ENCODE measurements around the gene HYAL2. TPM values are rescaled to one million over a fixed set of nuclear protein-coding genes. Genes with fewer than 3 reads are reported as not detected.

HYAL2 gene
- total RNA-seq, 1 donor from 2014 or later = 84.6 TPM

DNA sequence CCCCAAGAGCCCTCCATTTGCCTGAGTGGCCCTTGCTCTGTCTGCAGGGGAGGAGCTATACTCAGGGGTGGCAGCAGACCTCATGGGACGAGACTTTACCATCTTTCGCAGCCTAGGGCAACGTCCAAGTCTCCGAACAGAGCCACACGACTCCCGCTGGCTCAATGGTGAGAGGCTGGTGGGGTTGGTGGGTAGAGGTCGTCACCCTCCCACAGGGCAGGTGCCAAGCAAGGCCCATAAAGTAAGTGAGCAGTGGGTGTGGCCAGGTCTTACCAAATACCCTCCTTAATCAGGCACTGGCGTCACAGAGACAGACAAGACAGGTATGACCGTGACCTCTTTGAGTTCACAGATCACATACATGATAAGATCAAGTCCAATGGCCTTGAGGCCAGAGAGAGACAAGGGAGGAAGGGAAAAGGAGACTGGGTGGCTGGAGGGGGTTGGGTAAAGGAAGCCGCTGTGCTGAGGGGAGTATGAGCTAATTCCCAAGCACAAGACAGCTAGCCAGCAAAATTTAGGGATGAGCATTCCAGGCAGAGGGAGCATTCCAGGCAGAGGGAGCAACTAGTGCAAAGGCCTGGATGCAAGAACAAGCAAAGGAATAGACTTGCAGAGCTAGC is 51.1 kb downstream of the HYAL2 start:
- no peak for DNase-seq (ENCODE audit: low spot score)

DNA sequence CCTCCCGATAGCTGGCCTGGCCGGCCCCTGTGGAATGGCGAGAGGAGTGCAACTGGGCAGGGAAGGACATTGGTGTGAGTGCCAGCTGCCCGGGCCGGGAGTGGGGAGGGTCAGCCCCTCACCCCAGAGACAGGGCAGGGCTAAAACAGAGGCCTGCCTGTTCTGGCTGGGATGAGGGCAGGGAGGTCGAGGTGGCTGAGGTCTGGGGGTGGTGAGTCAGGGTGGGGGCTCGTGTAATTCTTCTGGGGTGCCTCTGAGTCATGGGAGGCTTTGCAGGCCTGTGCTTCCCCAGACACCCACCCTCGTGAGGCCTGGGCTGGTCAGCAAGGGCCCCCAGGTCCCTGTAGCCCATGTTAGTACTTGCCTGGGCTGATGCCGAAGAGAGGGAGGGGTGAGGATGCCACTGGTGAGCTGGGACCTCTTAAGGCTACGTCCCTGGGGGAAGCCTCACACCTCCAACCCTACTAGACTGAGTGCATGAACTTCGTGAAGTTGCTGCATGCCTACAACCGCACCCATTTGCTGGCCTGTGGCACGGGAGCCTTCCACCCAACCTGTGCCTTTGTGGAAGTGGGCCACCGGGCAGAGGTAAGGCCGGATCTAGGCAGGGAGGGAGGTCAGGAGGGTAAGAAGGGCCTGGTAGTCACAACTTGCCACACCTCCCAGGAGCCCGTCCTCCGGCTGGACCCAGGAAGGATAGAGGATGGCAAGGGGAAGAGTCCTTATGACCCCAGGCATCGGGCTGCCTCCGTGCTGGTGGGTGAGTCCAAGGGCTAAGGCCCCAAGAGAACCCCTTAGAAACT is 51.9 kb downstream of the HYAL2 start:
- DNase-seq (ENCODE audit: low spot score) = no peak

DNA sequence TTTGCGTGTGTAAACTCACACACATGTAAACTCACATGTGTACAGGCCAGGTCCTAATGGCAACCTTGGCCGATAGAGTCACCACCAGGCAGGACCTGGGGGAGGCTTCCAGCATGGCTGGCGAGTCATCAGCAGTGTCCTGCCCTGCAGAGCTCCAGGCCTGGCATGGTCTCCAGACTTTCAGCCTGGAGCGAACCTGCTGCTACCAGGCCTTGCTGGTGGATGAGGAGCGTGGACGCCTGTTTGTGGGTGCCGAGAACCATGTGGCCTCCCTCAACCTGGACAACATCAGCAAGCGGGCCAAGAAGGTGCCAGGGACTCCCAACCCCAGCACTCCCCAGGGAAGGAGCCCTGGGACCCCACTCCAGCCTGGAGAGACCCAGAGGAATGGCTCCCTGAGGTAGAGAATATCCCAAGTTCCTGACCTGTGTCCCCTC is 52.5 kb downstream of the HYAL2 start:
- DNase-seq (ENCODE audit: low spot score) = no peak

DNA sequence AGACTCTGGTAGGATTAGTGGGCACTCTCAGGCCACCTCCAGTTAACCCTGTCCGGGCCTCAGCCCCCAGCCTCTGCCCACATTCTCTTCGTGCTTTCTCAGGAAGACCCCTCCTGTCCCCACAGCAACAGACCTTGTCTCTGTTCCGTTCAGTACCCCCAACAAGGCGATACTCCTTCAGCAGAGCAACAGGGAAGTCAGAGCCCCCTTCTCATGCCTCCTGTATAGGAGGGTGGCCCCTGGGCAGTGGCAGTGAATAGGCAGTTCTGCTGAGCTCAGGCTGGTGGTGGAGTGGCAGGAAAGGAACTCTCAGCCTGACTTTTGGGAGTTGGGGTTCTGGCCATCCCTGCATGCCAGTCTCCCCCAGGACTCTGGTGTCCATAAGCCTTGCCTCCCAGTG is 53.1 kb downstream of the HYAL2 start:
- DNase-seq (ENCODE audit: low spot score) = no peak

DNA sequence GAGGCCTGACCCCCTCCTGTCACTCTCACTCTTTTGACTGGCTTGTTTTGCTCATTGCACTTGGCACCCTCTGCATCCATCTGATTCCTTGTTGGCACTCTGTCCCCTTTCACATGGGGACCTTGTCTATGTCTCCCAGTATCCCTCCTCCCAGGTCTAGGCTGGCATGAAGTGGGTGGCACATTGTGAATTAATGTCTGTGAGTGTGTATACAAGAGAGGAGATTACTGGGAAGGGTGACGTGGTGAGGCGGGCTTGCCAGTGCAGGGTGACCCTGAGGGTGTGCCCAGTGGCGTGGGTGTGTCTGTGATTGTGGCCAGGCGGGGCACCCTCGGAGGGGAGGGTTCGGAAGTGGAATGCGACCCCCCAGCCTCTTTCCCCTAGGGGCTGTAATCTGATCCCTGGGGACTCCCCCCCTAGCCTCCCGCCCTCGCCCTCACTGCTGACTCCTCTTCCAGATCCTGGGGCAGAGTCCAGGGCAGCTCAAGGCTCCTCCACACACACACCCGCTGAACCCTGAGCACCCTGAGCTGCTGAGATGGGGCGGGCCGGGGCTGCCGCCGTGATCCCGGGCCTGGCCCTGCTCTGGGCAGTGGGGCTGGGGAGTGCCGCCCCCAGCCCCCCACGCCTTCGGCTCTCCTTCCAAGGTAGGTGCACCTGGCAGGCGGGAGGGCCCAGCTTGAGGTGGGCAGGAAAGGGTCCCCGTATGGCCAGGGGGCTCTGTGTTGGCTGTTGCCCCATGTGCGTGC is 53.7 kb downstream of the HYAL2 start, which contains the start of gene SEMA3B:
Gene SEMA3B (plus strand): TSS at position 445 of the 749 bp plus-strand sequence. CDS start 94 bp downstream, at position 539.
- peak; percentile 84 for DNase-seq (ENCODE audit: low spot score)

DNA sequence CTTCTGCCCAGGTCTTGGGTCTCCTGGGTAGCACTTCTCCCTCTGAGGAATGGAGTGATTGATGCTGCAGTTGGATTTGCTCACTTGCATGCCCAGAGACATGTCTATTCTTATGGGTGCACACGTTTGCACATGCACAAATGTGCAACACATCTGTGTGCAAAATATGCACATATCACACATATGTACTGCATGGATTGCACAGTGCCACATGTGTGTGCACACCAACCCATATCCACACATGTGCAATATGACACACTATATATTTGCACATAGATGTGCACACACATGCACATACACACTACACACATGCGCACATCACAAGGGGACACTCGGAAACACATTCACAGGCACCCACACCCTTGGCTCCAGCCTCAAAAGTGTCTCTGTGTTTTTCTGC is 54.3 kb downstream of the HYAL2 start:
- DNase-seq (ENCODE audit: low spot score) = no peak

Other genes with a start within 250 kb of the HYAL2 start
- gene RBM5, start 233.8 kb downstream of the HYAL2 start, total RNA-seq = 132 TPM
- gene SEMA3F, start 167.4 kb downstream of the HYAL2 start, total RNA-seq = 34.1 TPM
- gene GNAT1, start 131.1 kb downstream of the HYAL2 start, total RNA-seq = not detected
- gene SLC38A3, start 117.5 kb downstream of the HYAL2 start, total RNA-seq = 2.2 TPM
- gene GNAI2, start 86.5 kb downstream of the HYAL2 start, total RNA-seq = 261 TPM
- 87.0 TPM for gene SEMA3B, start 53.6 kb downstream of the HYAL2 start, total RNA-seq
- 0.95 TPM for gene LSMEM2, start 43.7 kb downstream of the HYAL2 start, total RNA-seq
- gene IFRD2, start 30.3 kb downstream of the HYAL2 start, total RNA-seq = 74.8 TPM
- 7.8 TPM for gene HYAL3, start 23.3 kb downstream of the HYAL2 start, total RNA-seq
- 12.7 TPM for gene NAA80, start 23.3 kb downstream of the HYAL2 start, total RNA-seq
- gene HYAL1, start 19.2 kb downstream of the HYAL2 start, total RNA-seq = 82.4 TPM
- gene TUSC2, start 5.5 kb upstream of the HYAL2 start, total RNA-seq = 42.5 TPM
- gene RASSF1, start 18.1 kb upstream of the HYAL2 start, total RNA-seq = 27.5 TPM
- 2.2 TPM for gene ZMYND10, start 23.0 kb upstream of the HYAL2 start, total RNA-seq
- 26.7 TPM for gene NPRL2, start 28.0 kb upstream of the HYAL2 start, total RNA-seq
- gene CYB561D2, start 28.1 kb upstream of the HYAL2 start, total RNA-seq = 35.4 TPM
- 57.5 TPM for gene TMEM115, start 36.8 kb upstream of the HYAL2 start, total RNA-seq
- 1.8 TPM for gene CACNA2D2, start 180.9 kb upstream of the HYAL2 start, total RNA-seq
- 12.3 TPM for gene C3orf18, start 245.0 kb upstream of the HYAL2 start, total RNA-seq
- gene HEMK1, start 246.8 kb upstream of the HYAL2 start, total RNA-seq = 29.3 TPM